HEK293 (cell line): Measurements from ENCODE around the gene TDRD9.

Experiments
- CTCF ChIA-PET: fragments of 350-600 bp; formaldehyde crosslinking; extraction: SDS; loops from one replicate; lab custom pipeline; 2021; ENCODE audit warnings: antibody characterized with exemption; lab: Yijun Ruan, JAX
- POLR2A ChIA-PET: fragments of 300-600 bp; formaldehyde crosslinking; extraction: SDS; loops from one replicate; lab custom pipeline; 2020; ENCODE audit warnings: antibody characterized with exemption, inconsistent platforms; lab: Yijun Ruan, JAX
- H3K27ac ChIP-seq: fragments of 200-500 bp; sonication (Bioruptor generic); 2 replicates; pipeline ENCODE4 v1.5.1; 2014; ENCODE audit warnings: low read depth, low read length, control low read depth, inconsistent platforms; ENCODE audit errors: extremely low read depth
- H3K36me3 ChIP-seq, 2 experiments: fragments of 200-500 bp in 1 of 2; sonication (Bioruptor generic) in 1 of 2; 1 replicate in 1 of 2; 2 replicates in 1 of 2; pipeline ENCODE4 v1.5.1; 2014 to 2017; ENCODE audit warnings: inconsistent platforms in 2 of 2, low read length in 2 of 2; ENCODE audit not compliant: control insufficient read depth in 2 of 2, insufficient read depth in 1 of 2
- H3K4me1 ChIP-seq: fragments of 200-500 bp; sonication (Bioruptor generic); 2 replicates; pipeline ENCODE4 v1.5.1; 2014; ENCODE audit warnings: mild to moderate bottlenecking, low read length, inconsistent platforms; ENCODE audit not compliant: control insufficient read depth, insufficient read depth
- H3K4me3 ChIP-seq: 2 replicates; pipeline ENCODE4 v1.5.1; 2011; ENCODE audit warnings: low read depth, mild to moderate bottlenecking, control low read depth, low read length, moderate library complexity
- H3K9me3 ChIP-seq: fragments of 200-500 bp; sonication (Bioruptor generic); 2 replicates; pipeline ENCODE4 v1.5.1; 2014; ENCODE audit warnings: low read depth, low read length, inconsistent platforms; ENCODE audit not compliant: control insufficient read depth, insufficient read depth
- BCL6B ChIP-seq: fragments of 450-650 bp; formaldehyde crosslinking; IDR thresholded peaks from 2 replicates; pipeline ENCODE4 v1.5.1; 2017; ENCODE audit warnings: missing biosample characterization, missing genetic modification characterization
- CTCF ChIP-seq: fragments of 450-650 bp; formaldehyde crosslinking; IDR thresholded peaks from 2 replicates; pipeline ENCODE4 v1.5.1; 2016; ENCODE audit warnings: missing biosample characterization, missing genetic modification characterization
- TCF7L2 ChIP-seq: IDR thresholded peaks from 2 replicates; pipeline ENCODE4 v1.6.1; 2011; ENCODE audit warnings: low read depth, mild to moderate bottlenecking, inconsistent platforms, low read length, moderate library complexity, borderline replicate concordance
- YY1 ChIP-seq: fragments of 450-650 bp; formaldehyde crosslinking; IDR thresholded peaks from 2 replicates; pipeline ENCODE4 v1.5.1; 2018; ENCODE audit warnings: missing biosample characterization, missing genetic modification characterization
- ZBTB6 ChIP-seq: fragments of 450-650 bp; formaldehyde crosslinking; IDR thresholded peaks from 2 replicates; pipeline ENCODE4 v1.5.1; 2017; ENCODE audit warnings: missing biosample characterization, missing genetic modification characterization
- ZNF155 ChIP-seq: fragments of 450-650 bp; formaldehyde crosslinking; IDR thresholded peaks from 2 replicates; pipeline ENCODE4 v1.5.1; 2016; ENCODE audit warnings: missing biosample characterization, missing genetic modification characterization
- ZNF18 ChIP-seq: fragments of 450-650 bp; formaldehyde crosslinking; IDR thresholded peaks from 2 replicates; pipeline ENCODE4 v1.5.1; 2016; ENCODE audit warnings: missing biosample characterization, missing genetic modification characterization
- ZNF311 ChIP-seq: fragments of 450-650 bp; formaldehyde crosslinking; IDR thresholded peaks from 2 replicates; pipeline ENCODE4 v1.5.1; 2017; ENCODE audit warnings: missing biosample characterization, missing genetic modification characterization, borderline replicate concordance
- ZNF521 ChIP-seq: fragments of 450-650 bp; formaldehyde crosslinking; IDR thresholded peaks from 2 replicates; pipeline ENCODE4 v1.5.1; 2017; ENCODE audit warnings: missing biosample characterization, mild to moderate bottlenecking, missing genetic modification characterization
- ZNF544 ChIP-seq: fragments of 450-650 bp; formaldehyde crosslinking; IDR thresholded peaks from 2 replicates; pipeline ENCODE4 v1.5.0; 2017; ENCODE audit warnings: missing biosample characterization, missing genetic modification characterization
- ZNF654 ChIP-seq: fragments of 450-650 bp; formaldehyde crosslinking; IDR thresholded peaks from 2 replicates; pipeline ENCODE4 v1.5.1; 2016; ENCODE audit warnings: low read depth, missing biosample characterization, missing genetic modification characterization
- ZNF704 ChIP-seq: fragments of 450-650 bp; formaldehyde crosslinking; IDR thresholded peaks from 2 replicates; pipeline ENCODE4 v1.5.1; 2016; ENCODE audit warnings: missing biosample characterization, missing genetic modification characterization
- ZNF830 ChIP-seq: fragments of 450-650 bp; IDR thresholded peaks from 2 replicates; pipeline ENCODE4 v1.5.0; 2018; ENCODE audit warnings: missing biosample characterization, missing genetic modification characterization, low read depth, mild to moderate bottlenecking, moderate library complexity
- TF ChIP-seq, protein P1 (sequence below): fragments of 450-650 bp; formaldehyde crosslinking; IDR thresholded peaks from 2 replicates; pipeline ENCODE4 v1.5.1; 2016; ENCODE audit warnings: missing biosample characterization, missing genetic modification characterization
- TF ChIP-seq, protein P2 (sequence below): fragments of 450-650 bp; formaldehyde crosslinking; IDR thresholded peaks from 2 replicates; pipeline ENCODE4 v1.5.1; 2016; ENCODE audit warnings: missing biosample characterization, missing genetic modification characterization
- TF ChIP-seq, protein P3 (sequence below): fragments of 450-650 bp; IDR thresholded peaks from 2 replicates; pipeline ENCODE4 v1.5.1; 2018; ENCODE audit warnings: missing biosample characterization, missing genetic modification characterization
- TF ChIP-seq, protein P4 (sequence below): fragments of 450-650 bp; formaldehyde crosslinking; IDR thresholded peaks from 2 replicates; pipeline ENCODE4 v1.5.1; 2016; ENCODE audit warnings: missing biosample characterization, missing genetic modification characterization, borderline replicate concordance
- TF ChIP-seq, protein P5 (sequence below): fragments of 450-650 bp; formaldehyde crosslinking; IDR thresholded peaks from 2 replicates; pipeline ENCODE4 v1.5.1; 2016; ENCODE audit warnings: missing biosample characterization, missing genetic modification characterization, low read depth

The TDRD9 gene

GRCh38 chr14:103908580-103908979, 19.7 kb upstream of the TDRD9 start:
- Histone ChIP-seq H3K36me3 (peaks cover 12 to 31% of the 10 kb centered on the region in 2 experiments), H3K27ac (no peak overlapping the region), H3K4me3 (no peak overlapping the region), H3K9me3 (no peaks in the 10 kb centered on the region), H3K4me1 (no peaks in the 10 kb centered on the region)
- POLR2A ChIA-PET = no interaction called here
- CTCF ChIA-PET = interaction anchor here (0.7 to 5.7 kb wide), 4 partner anchors 8 to 363 kb away, joined by 3 to 65 read pairs (median 28); no protein-coding TSS in a partner anchor
- TF ChIP-seq, protein P1, sequence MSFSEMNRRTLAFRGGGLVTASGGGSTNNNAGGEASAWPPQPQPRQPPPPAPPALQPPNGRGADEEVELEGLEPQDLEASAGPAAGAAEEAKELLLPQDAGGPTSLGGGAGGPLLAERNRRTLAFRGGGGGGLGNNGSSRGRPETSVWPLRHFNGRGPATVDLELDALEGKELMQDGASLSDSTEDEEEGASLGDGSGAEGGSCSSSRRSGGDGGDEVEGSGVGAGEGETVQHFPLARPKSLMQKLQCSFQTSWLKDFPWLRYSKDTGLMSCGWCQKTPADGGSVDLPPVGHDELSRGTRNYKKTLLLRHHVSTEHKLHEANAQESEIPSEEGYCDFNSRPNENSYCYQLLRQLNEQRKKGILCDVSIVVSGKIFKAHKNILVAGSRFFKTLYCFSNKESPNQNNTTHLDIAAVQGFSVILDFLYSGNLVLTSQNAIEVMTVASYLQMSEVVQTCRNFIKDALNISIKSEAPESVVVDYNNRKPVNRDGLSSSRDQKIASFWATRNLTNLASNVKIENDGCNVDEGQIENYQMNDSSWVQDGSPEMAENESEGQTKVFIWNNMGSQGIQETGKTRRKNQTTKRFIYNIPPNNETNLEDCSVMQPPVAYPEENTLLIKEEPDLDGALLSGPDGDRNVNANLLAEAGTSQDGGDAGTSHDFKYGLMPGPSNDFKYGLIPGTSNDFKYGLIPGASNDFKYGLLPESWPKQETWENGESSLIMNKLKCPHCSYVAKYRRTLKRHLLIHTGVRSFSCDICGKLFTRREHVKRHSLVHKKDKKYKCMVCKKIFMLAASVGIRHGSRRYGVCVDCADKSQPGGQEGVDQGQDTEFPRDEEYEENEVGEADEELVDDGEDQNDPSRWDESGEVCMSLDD (tag by site-specific recombination) = no peak
- TF ChIP-seq BCL6B (tag by site-specific recombination) (no peak), TCF7L2 (no peak), YY1 (tag by site-specific recombination) (no peak), CTCF (tag by site-specific recombination) (no peak), ZNF654 (tag by site-specific recombination) (no peak), ZNF544 (tag by site-specific recombination) (no peak), ZNF311 (no peak), ZNF830 (no peak), ZNF155 (no peak), ZNF521 (tag by site-specific recombination) (no peak), ZNF704 (tag by site-specific recombination) (no peak), ZBTB6 (tag by site-specific recombination) (no peak), ZNF18 (tag by site-specific recombination) (no peak)
- TF ChIP-seq, protein P2, sequence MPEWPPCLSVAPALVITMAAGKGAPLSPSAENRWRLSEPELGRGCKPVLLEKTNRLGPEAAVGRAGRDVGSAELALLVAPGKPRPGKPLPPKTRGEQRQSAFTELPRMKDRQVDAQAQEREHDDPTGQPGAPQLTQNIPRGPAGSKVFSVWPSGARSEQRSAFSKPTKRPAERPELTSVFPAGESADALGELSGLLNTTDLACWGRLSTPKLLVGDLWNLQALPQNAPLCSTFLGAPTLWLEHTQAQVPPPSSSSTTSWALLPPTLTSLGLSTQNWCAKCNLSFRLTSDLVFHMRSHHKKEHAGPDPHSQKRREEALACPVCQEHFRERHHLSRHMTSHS (tag by site-specific recombination) = no peak
- TF ChIP-seq, protein P3, sequence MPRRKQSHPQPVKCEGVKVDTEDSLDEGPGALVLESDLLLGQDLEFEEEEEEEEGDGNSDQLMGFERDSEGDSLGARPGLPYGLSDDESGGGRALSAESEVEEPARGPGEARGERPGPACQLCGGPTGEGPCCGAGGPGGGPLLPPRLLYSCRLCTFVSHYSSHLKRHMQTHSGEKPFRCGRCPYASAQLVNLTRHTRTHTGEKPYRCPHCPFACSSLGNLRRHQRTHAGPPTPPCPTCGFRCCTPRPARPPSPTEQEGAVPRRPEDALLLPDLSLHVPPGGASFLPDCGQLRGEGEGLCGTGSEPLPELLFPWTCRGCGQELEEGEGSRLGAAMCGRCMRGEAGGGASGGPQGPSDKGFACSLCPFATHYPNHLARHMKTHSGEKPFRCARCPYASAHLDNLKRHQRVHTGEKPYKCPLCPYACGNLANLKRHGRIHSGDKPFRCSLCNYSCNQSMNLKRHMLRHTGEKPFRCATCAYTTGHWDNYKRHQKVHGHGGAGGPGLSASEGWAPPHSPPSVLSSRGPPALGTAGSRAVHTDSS (tag by site-specific recombination) = no peak
- TF ChIP-seq, protein P4, sequence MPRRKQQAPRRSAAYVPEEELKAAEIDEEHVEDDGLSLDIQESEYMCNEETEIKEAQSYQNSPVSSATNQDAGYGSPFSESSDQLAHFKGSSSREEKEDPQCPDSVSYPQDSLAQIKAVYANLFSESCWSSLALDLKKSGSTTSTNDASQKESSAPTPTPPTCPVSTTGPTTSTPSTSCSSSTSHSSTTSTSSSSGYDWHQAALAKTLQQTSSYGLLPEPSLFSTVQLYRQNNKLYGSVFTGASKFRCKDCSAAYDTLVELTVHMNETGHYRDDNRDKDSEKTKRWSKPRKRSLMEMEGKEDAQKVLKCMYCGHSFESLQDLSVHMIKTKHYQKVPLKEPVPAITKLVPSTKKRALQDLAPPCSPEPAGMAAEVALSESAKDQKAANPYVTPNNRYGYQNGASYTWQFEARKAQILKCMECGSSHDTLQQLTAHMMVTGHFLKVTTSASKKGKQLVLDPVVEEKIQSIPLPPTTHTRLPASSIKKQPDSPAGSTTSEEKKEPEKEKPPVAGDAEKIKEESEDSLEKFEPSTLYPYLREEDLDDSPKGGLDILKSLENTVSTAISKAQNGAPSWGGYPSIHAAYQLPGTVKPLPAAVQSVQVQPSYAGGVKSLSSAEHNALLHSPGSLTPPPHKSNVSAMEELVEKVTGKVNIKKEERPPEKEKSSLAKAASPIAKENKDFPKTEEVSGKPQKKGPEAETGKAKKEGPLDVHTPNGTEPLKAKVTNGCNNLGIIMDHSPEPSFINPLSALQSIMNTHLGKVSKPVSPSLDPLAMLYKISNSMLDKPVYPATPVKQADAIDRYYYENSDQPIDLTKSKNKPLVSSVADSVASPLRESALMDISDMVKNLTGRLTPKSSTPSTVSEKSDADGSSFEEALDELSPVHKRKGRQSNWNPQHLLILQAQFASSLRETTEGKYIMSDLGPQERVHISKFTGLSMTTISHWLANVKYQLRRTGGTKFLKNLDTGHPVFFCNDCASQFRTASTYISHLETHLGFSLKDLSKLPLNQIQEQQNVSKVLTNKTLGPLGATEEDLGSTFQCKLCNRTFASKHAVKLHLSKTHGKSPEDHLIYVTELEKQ (tag by site-specific recombination) = no peak
- TF ChIP-seq, protein P5, sequence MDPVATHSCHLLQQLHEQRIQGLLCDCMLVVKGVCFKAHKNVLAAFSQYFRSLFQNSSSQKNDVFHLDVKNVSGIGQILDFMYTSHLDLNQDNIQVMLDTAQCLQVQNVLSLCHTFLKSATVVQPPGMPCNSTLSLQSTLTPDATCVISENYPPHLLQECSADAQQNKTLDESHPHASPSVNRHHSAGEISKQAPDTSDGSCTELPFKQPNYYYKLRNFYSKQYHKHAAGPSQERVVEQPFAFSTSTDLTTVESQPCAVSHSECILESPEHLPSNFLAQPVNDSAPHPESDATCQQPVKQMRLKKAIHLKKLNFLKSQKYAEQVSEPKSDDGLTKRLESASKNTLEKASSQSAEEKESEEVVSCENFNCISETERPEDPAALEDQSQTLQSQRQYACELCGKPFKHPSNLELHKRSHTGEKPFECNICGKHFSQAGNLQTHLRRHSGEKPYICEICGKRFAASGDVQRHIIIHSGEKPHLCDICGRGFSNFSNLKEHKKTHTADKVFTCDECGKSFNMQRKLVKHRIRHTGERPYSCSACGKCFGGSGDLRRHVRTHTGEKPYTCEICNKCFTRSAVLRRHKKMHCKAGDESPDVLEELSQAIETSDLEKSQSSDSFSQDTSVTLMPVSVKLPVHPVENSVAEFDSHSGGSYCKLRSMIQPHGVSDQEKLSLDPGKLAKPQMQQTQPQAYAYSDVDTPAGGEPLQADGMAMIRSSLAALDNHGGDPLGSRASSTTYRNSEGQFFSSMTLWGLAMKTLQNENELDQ = no peak
